NT2/D1 (cell line): ENCODE data around the gene PCSK6.

Experiments used
- DNase-seq: peaks from one replicate; pipeline ENCODE4 v3.0.0-alpha.2; 2011; ENCODE audit warnings: low read depth, low spot score
- H3K27me3 ChIP-seq: 2 replicates; pipeline ENCODE4 v1.6.0; 2011; ENCODE audit warnings: mild to moderate bottlenecking; ENCODE audit not compliant: insufficient read length, insufficient read depth
- H3K36me3 ChIP-seq: 2 replicates; pipeline ENCODE4 v1.6.1; 2011; ENCODE audit warnings: mild to moderate bottlenecking, low read length, mixed read lengths; ENCODE audit not compliant: insufficient read depth, insufficient read length
- H3K4me1 ChIP-seq: 2 replicates; pipeline ENCODE4 v1.5.1; 2011; ENCODE audit not compliant: insufficient read depth, insufficient read length
- H3K4me3 ChIP-seq: 2 replicates; pipeline ENCODE4 v1.5.1; 2011; ENCODE audit warnings: low read depth; ENCODE audit not compliant: insufficient read length
- H3K9ac ChIP-seq: 2 replicates; pipeline ENCODE4 v1.6.0; 2011; ENCODE audit warnings: low read depth; ENCODE audit not compliant: insufficient read length
- H3K9me3 ChIP-seq: 2 replicates; pipeline ENCODE4 v1.5.1; 2011; ENCODE audit warnings: mild to moderate bottlenecking, low read length; ENCODE audit not compliant: insufficient read depth
- SUZ12 ChIP-seq: IDR thresholded peaks from 2 replicates; pipeline ENCODE4 v1.6.1; 2011; ENCODE audit not compliant: insufficient read length, insufficient read depth; ENCODE audit errors: extremely low read depth
- YY1 ChIP-seq: IDR thresholded peaks from 2 replicates; pipeline ENCODE4 v1.6.1; 2011; ENCODE audit not compliant: insufficient read length, insufficient read depth
- ZNF274 ChIP-seq: IDR thresholded peaks from 2 replicates; pipeline ENCODE4 v1.6.1; 2011; ENCODE audit warnings: mild to moderate bottlenecking, low read depth, low read length

PCSK6 gene

GRCh38 chr15:101286471-101287114 lies 202.9 kb downstream of the PCSK6 start:
- H3K4me1 ChIP-seq = no peaks in the 10 kb centered on the region
- no peaks in the 10 kb centered on the region for H3K27me3 ChIP-seq
- DNase-seq = no peak
- H3K9ac ChIP-seq = no peak overlapping the region
- H3K36me3 ChIP-seq = peaks cover 93% of the 10 kb centered on the region
- H3K9me3 ChIP-seq = no peaks in the 10 kb centered on the region
- TF ChIP-seq SUZ12 = no peak
- no peak overlapping the region for H3K4me3 ChIP-seq

GRCh38 chr15:101283931-101284330 lies 205.6 kb downstream of the PCSK6 start:
- Histone ChIP-seq H3K27me3 (no peaks in the 10 kb centered on the region), H3K9ac (no peak overlapping the region), H3K9me3 (no peaks in the 10 kb centered on the region), H3K4me1 (no peaks in the 10 kb centered on the region), H3K4me3 (no peak overlapping the region), H3K36me3 (peaks cover 90% of the 10 kb centered on the region)
- no peak for TF ChIP-seq ZNF274
- TF ChIP-seq YY1 = no peak
- TF ChIP-seq SUZ12 = no peak
- no peak for DNase-seq

DNA sequence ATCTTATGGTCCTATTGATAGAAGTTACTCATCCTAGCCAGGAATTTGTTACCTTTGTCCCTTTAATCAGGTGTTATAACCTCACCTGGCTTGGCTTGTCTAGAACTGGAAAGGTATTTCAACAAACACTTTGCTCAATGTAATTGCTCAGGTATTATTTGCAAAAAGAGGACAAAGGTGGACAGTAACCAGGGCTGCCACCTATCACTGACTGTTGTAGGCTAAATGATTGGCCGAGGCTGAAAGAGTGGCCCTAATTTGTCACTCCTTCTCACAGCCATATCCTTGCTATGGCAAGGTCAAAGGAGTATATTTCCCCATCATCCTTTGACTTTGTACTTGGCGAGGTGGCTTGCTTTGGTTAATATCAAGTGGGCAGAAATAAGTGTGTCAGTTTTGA lies 209.5 kb downstream of the PCSK6 start:
- no peak for DNase-seq
- H3K4me1 ChIP-seq = no peaks in the 10 kb centered on the region
- TF ChIP-seq YY1 = no peak
- TF ChIP-seq SUZ12 = no peak
- TF ChIP-seq ZNF274 = no peak
- H3K9ac ChIP-seq = no peak overlapping the region
- no peaks in the 10 kb centered on the region for H3K9me3 ChIP-seq
- H3K4me3 ChIP-seq = no peak overlapping the region
- peaks cover 66% of the 10 kb centered on the region for H3K36me3 ChIP-seq
- no peaks in the 10 kb centered on the region for H3K27me3 ChIP-seq

DNA sequence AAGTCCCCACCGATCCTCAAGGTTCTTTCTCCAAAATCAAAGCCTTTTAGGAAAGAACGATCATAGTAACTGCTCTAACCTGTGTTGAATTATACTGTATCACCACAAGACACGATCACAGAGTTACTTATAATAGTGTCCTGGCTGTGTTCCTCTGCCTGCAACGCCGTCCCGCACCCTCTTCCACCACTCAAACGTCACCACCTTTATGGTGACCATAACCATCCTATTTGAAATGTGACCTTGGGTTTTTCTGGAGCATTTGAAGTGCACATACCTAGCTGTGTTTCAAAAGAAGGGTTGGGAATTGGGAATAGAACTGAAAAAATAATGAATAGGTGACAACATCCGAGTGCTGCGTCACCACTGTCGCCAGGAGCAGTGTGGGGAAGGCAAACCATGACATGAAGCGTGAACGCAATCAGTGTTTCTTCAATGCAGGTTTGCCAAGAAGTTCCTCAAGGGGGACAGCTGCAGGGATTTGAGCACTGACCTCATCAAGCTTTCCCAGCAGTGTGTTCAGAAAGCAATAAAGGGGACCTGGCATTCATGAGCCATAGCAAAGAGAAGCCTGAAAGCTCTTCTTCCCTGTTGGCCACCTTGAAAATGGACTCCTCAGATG lies 211.5 kb downstream of the PCSK6 start:
- Histone ChIP-seq H3K9me3 (no peaks in the 10 kb centered on the region), H3K4me3 (peak overlapping the region; percentile 95), H3K36me3 (peaks cover 67% of the 10 kb centered on the region), H3K9ac (no peak overlapping the region), H3K4me1 (no peaks in the 10 kb centered on the region), H3K27me3 (no peaks in the 10 kb centered on the region)
- no peak for DNase-seq
- no peak for TF ChIP-seq YY1

DNA sequence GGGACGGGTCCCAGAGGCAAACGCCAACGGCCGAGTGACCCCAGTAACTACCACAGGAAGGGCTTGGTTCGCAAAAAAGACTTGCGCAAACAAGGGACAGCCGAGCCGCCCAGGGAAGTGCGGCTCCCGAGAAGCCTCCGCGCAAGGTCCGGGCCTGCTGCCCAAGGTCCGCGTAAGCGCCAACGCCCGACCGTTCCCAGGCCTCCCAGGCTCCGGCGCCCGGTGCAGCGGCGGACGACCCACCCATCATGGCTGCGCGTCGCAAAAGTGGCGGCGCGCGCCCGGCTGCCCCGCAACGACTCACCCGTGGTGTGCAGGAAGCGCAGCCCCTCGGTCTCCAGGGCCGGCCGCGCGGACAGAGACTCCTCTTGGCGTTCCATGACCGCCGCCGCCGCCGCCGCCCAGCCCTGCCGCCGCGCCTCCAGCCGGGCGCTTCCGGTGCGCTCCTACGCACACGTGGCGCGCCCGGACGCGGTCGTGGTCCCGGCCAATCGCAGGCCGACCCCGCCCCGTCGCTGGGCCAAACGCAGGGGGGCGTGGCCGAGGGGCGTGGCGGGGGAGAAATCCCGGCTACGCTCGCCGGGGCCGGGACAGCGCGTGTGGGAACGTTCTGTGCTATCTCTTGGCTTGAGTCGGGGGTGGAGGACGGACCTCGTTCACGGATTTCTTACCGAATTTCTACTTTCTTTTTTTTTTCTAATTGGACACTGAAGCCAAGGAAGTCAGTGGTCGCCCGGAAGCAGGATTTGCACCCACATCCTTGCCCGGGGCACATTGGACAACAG lies 212.3 kb downstream of the PCSK6 start, which contains the start of gene SELENOS:
Gene SELENOS (minus strand): TSS at position 448 of the 785 bp plus-strand sequence. CDS start 68 bp downstream, at position 380.
- peak within 1 kb of the TSS; percentile 94 for H3K9ac ChIP-seq
- H3K36me3 ChIP-seq = peaks cover 67% of the 10 kb centered on the region
- no peaks in the 10 kb centered on the region for H3K27me3 ChIP-seq
- no peaks in the 10 kb centered on the region for H3K9me3 ChIP-seq
- peak; percentile 88 for DNase-seq
- H3K4me1 ChIP-seq = no peaks in the 10 kb centered on the region
- peak within 1 kb of the TSS; percentile 95 for H3K4me3 ChIP-seq
- TF ChIP-seq YY1 (no peak), ZNF274 (no peak), SUZ12 (no peak)

DNA sequence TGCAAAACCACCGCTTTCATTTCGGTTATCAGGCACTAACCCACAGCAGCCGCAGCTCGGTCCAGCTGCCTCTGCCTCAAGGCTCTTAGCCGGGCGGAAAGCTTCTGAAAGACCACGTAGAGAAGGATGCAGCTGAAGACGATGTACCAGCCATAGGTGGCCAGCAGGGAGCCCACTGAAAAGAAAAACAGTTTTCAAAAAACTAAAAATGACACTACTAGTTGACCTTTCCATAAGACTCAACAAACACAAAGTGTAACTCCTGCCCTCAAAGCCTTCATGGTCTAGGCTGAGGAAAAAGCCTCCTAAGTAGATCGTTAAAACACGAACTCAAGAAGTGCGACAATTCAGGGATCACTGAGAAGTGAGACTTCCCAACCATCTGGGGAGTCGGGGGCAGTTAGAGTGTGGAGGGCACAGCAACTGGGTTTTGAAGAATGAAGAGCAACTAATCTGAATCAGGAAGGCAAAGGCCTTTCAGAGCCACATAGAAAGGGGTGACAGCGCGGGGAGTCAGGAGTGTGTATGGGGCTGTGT lies 212.9 kb downstream of the PCSK6 start:
- H3K9me3 ChIP-seq = no peaks in the 10 kb centered on the region
- H3K4me1 ChIP-seq = no peaks in the 10 kb centered on the region
- H3K36me3 ChIP-seq = peaks cover 67% of the 10 kb centered on the region
- peak overlapping the region; percentile 95 for H3K4me3 ChIP-seq
- H3K9ac ChIP-seq = peak overlapping the region; percentile 94
- TF ChIP-seq YY1 = no peak
- no peaks in the 10 kb centered on the region for H3K27me3 ChIP-seq
- DNase-seq = no peak

DNA sequence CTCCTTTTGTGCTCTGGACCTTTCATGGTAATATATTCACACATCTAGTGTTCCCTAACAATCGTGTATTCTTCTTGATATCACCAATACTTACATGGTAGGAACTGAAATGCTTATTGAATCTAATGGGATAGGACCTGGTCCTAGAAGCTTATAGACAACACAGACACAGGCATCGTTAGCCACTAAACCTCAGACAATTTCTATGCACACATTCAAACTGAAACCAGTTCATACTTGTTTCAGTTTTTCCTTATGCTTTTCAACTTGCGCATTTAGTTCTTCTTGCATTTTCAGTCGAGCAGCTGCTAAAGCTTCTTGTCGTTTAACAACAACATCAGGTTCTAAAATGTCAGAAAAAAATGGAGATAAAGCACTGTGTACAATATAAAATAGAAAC lies 214.5 kb downstream of the PCSK6 start:
- Histone ChIP-seq H3K36me3 (peaks cover 69% of the 10 kb centered on the region), H3K27me3 (no peaks in the 10 kb centered on the region), H3K4me1 (no peaks in the 10 kb centered on the region), H3K9me3 (no peaks in the 10 kb centered on the region), H3K9ac (no peak overlapping the region), H3K4me3 (no peak overlapping the region)
- TF ChIP-seq ZNF274 (no peak), SUZ12 (no peak), YY1 (no peak)
- no peak for DNase-seq
